H1 (cell line): ENCODE results near the gene MCF2L. TPM values are rescaled to one million over a fixed set of nuclear protein-coding genes. Genes with fewer than 3 reads are reported as not detected.

Source experiments
- CTCF ChIA-PET: fragments of 300-600 bp; sonication (Branson Sonifier 250); formaldehyde crosslinking; loops from one replicate; lab custom pipeline; 2021; ENCODE audit not compliant: partially characterized antibody; lab: Charles Lee
- POLR2A ChIA-PET: fragments of 300-600 bp; sonication (Branson Sonifier 250); formaldehyde crosslinking; loops from one replicate; lab custom pipeline; 2021; ENCODE audit warnings: inconsistent platforms; ENCODE audit not compliant: partially characterized antibody; lab: Charles Lee
- DNase-seq, 2 experiments: peaks; one replicate each; pipeline versions ENCODE4 v3.0.0 to v3.0.0-alpha.2; 2010 to 2022; ENCODE audit warnings: low spot score in 2 of 2, low read depth in 1 of 2, mixed read lengths in 1 of 2
- FAIRE-seq: peaks from 2 replicates; lab custom pipeline; 2011; peaks lifted over from hg19 to GRCh38; lab: Jason Lieb, UNC
- H2AFZ ChIP-seq: 2 replicates; pipeline ENCODE4 v1.8.1; 2012; ENCODE audit warnings: low read length, inconsistent platforms
- H2AK5ac ChIP-seq: 2 replicates; pipeline ENCODE4 v1.6.1; 2013; ENCODE audit warnings: low read depth, low read length
- H2BK120ac ChIP-seq: replicated peaks from 2 replicates; pipeline ENCODE3; 2013; ENCODE audit warnings: low read depth, low read length, inconsistent platforms
- H2BK12ac ChIP-seq: 2 replicates; pipeline ENCODE4 v1.6.1; 2013; ENCODE audit warnings: low read depth, low read length
- H2BK15ac ChIP-seq: 2 replicates; pipeline ENCODE4 v1.6.1; 2013; ENCODE audit warnings: low read length
- H2BK20ac ChIP-seq: 2 replicates; pipeline ENCODE4 v1.6.1; 2013; ENCODE audit warnings: low read length
- H2BK5ac ChIP-seq: 2 replicates; pipeline ENCODE4 v1.6.1; 2013; ENCODE audit warnings: low read depth, low read length
- H3K14ac ChIP-seq: 2 replicates; pipeline ENCODE4 v1.6.1; 2013; ENCODE audit warnings: inconsistent platforms; ENCODE audit not compliant: insufficient read length
- H3K18ac ChIP-seq: 2 replicates; pipeline ENCODE4 v1.6.1; 2013; ENCODE audit warnings: low read length; ENCODE audit errors: extremely low read depth
- H3K23ac ChIP-seq: 2 replicates; pipeline ENCODE4 v1.6.1; 2013; ENCODE audit warnings: inconsistent platforms; ENCODE audit not compliant: insufficient read length
- H3K23me2 ChIP-seq: 2 replicates; pipeline ENCODE4 v1.6.1; 2013; ENCODE audit warnings: low read depth, low read length
- H3K27ac ChIP-seq: 2 replicates; pipeline ENCODE4 v1.6.1; 2011; ENCODE audit warnings: low read depth, low read length, inconsistent platforms
- H3K27me3 ChIP-seq, 4 experiments: replicated peaks in 1 of 4; 1 replicate in 1 of 4; 2 replicates in 3 of 4; pipeline versions ENCODE4 v1.6.1 to v1.8.1; 2011 to 2013; ENCODE audit warnings: low read length in 3 of 4, mild to moderate bottlenecking in 3 of 4, inconsistent platforms in 2 of 4, mixed read lengths in 2 of 4, moderate library complexity in 1 of 4; ENCODE audit not compliant: control insufficient read depth in 3 of 4, insufficient read depth in 3 of 4; ENCODE audit errors: extremely low read depth in 1 of 4
- H3K36me3 ChIP-seq, 4 experiments: 2 replicates each; pipeline versions ENCODE4 v1.6.1 to v1.8.1; 2011 to 2013; ENCODE audit warnings: mild to moderate bottlenecking in 4 of 4, low read length in 3 of 4, moderate library complexity in 2 of 4, control low read depth in 1 of 4, inconsistent platforms in 1 of 4; ENCODE audit not compliant: insufficient read depth in 4 of 4, control insufficient read depth in 2 of 4
- H3K4ac ChIP-seq: replicated peaks from 2 replicates; pipeline ENCODE3; 2013; ENCODE audit warnings: low read length, low read depth, mixed read lengths, inconsistent platforms; ENCODE audit not compliant: insufficient read length
- H3K4me1 ChIP-seq, 4 experiments: replicated peaks in 1 of 4; 1 replicate in 1 of 4; 2 replicates in 3 of 4; pipeline versions ENCODE4 v1.6.1 to v1.8.1; 2011 to 2013; ENCODE audit warnings: low read length in 3 of 4, inconsistent platforms in 2 of 4, mixed read lengths in 1 of 4; ENCODE audit not compliant: insufficient read depth in 4 of 4, control insufficient read depth in 3 of 4
- H3K4me2 ChIP-seq, 2 experiments: 2 replicates each; pipeline versions ENCODE4 v1.6.1 to v1.8.1; 2011 to 2013; ENCODE audit warnings: low read depth in 2 of 2, low read length in 2 of 2, control low read depth in 1 of 2, inconsistent platforms in 1 of 2, mild to moderate bottlenecking in 1 of 2; ENCODE audit not compliant: insufficient read depth in 1 of 2
- H3K4me3 ChIP-seq, 4 experiments: fragments of 200-600, 300-600 bp in 1 of 4; sonication (generic), shearing (Covaris generic), sonication (Bioruptor Twin) in 1 of 4; 2 replicates each; pipeline versions ENCODE4 v1.5.1 to v1.8.1; 2011 to 2016; ENCODE audit warnings: low read length in 4 of 4, low read depth in 3 of 4, control low read depth in 2 of 4, inconsistent platforms in 2 of 4, mild to moderate bottlenecking in 2 of 4, mixed read lengths in 1 of 4, moderate library complexity in 1 of 4; ENCODE audit not compliant: insufficient read depth in 2 of 4; ENCODE audit errors: extremely low read depth in 1 of 4
- H3K56ac ChIP-seq: replicated peaks from 2 replicates; pipeline ENCODE3; 2013; ENCODE audit warnings: low read depth, mild to moderate bottlenecking, mixed read lengths, low read length, inconsistent platforms; ENCODE audit not compliant: insufficient read length
- H3K79me1 ChIP-seq: 2 replicates; pipeline ENCODE4 v1.6.1; 2013; ENCODE audit warnings: low read depth, low read length, control low read depth
- H3K79me2 ChIP-seq, 2 experiments: 2 replicates each; pipeline versions ENCODE4 v1.6.1 to v1.8.1; 2012 to 2013; ENCODE audit warnings: low read length in 2 of 2, mild to moderate bottlenecking in 2 of 2, inconsistent platforms in 1 of 2; ENCODE audit not compliant: insufficient read depth in 2 of 2, control insufficient read depth in 1 of 2
- H3K9ac ChIP-seq, 4 experiments: replicated peaks in 1 of 4; 1 replicate in 1 of 4; 2 replicates in 3 of 4; pipeline versions ENCODE4 v1.6.1 to v1.8.1; 2011 to 2013; ENCODE audit warnings: low read depth in 3 of 4, low read length in 3 of 4, control low read depth in 2 of 4, mild to moderate bottlenecking in 2 of 4, moderate library complexity in 2 of 4, inconsistent platforms in 1 of 4; ENCODE audit errors: extremely low read depth in 1 of 4
- H3K9me3 ChIP-seq, 2 experiments: 2 replicates each; pipeline versions ENCODE4 v1.6.1 to v1.8.1; 2012 to 2013; ENCODE audit warnings: mild to moderate bottlenecking in 2 of 2, moderate library complexity in 2 of 2, control low read depth in 1 of 2, inconsistent platforms in 1 of 2, low read depth in 1 of 2, low read length in 1 of 2, mixed read lengths in 1 of 2; ENCODE audit not compliant: insufficient read depth in 2 of 2
- H4K20me1 ChIP-seq, 2 experiments: replicated peaks in 1 of 2; 2 replicates each; pipeline versions ENCODE3 to v1.8.1; 2011 to 2013; ENCODE audit warnings: inconsistent platforms in 2 of 2, low read length in 2 of 2, mild to moderate bottlenecking in 1 of 2; ENCODE audit not compliant: insufficient read depth in 2 of 2, control insufficient read depth in 1 of 2
- H4K5ac ChIP-seq: 2 replicates; pipeline ENCODE4 v1.6.1; 2013; ENCODE audit warnings: low read length, low read depth, mixed read lengths, inconsistent platforms; ENCODE audit not compliant: insufficient read length
- H4K8ac ChIP-seq: 2 replicates; pipeline ENCODE4 v1.8.0; 2013; ENCODE audit warnings: mild to moderate bottlenecking, moderate library complexity, low read length, inconsistent platforms; ENCODE audit not compliant: insufficient read depth; ENCODE audit errors: extremely low read depth
- H4K91ac ChIP-seq: replicated peaks from 2 replicates; pipeline ENCODE3; 2013; ENCODE audit warnings: low read length, mixed read lengths, inconsistent platforms; ENCODE audit not compliant: insufficient read length
- CHD2 ChIP-seq: IDR thresholded peaks from 2 replicates; pipeline ENCODE4 v1.6.1; 2012; ENCODE audit warnings: low read length, improper control_type of control experiment
- EZH2 ChIP-seq: fragments of 200-600 bp; sonication (generic); IDR thresholded peaks from 2 replicates; pipeline ENCODE4 v1.7.1; 2012; ENCODE audit warnings: low read depth, mild to moderate bottlenecking, moderate library complexity, low read length, inconsistent platforms; ENCODE audit not compliant: severe bottlenecking
- GABPA ChIP-seq: IDR thresholded peaks from 2 replicates; pipeline ENCODE4 v1.6.1; 2011; ENCODE audit warnings: mild to moderate bottlenecking, low read length, moderate library complexity, borderline replicate concordance; ENCODE audit not compliant: insufficient read depth
- HDAC6 ChIP-seq: IDR thresholded peaks from one replicate; pipeline ENCODE4 v1.7.1; 2012; ENCODE audit warnings: low read depth, mild to moderate bottlenecking, inconsistent platforms, low read length, moderate library complexity
- POU5F1 ChIP-seq: IDR thresholded peaks from 2 replicates; pipeline ENCODE4 v1.6.1; 2011; ENCODE audit warnings: low read depth, mild to moderate bottlenecking, low read length, moderate library complexity
- RNF2 ChIP-seq: fragments of 200-900, 300-1000 bp; sonication (generic); IDR thresholded peaks from 2 replicates; pipeline ENCODE4 v1.7.1; 2016; ENCODE audit warnings: borderline replicate concordance, low read depth, mild to moderate bottlenecking, antibody characterized with exemption, low read length; ENCODE audit not compliant: poor library complexity, severe bottlenecking; ENCODE audit errors: missing control alignments
- SIX5 ChIP-seq: IDR thresholded peaks from 2 replicates; pipeline ENCODE4 v1.6.1; 2011; ENCODE audit warnings: mild to moderate bottlenecking, low read depth, low read length
- TAF7 ChIP-seq: optimal IDR thresholded peaks from 2 replicates; pipeline ENCODE3; 2011; ENCODE audit warnings: low read depth, mild to moderate bottlenecking, inconsistent platforms, low read length, moderate library complexity, borderline replicate concordance
- TCF12 ChIP-seq: IDR thresholded peaks from 2 replicates; pipeline ENCODE4 v1.6.1; 2011; ENCODE audit warnings: low read depth, mild to moderate bottlenecking, low read length
- ZNF274 ChIP-seq: IDR thresholded peaks from 2 replicates; pipeline ENCODE4 v1.7.0; 2012; ENCODE audit warnings: low read length, borderline replicate concordance; ENCODE audit errors: extremely low read depth
- WGBS, 2 experiments: shearing (Covaris generic) in 1 of 2; methylation state at CpG; one replicate each; pipeline versions ENCODE4 v1.1.6 to v1.1.7; 2013 to 2015; ENCODE audit warnings: low lambda C conversion rate in 2 of 2, mixed read lengths in 2 of 2, inconsistent platforms in 1 of 2, low coverage in 1 of 2, missing lambda C conversion rate in 1 of 2; ENCODE audit not compliant: insufficient replicate concordance in 2 of 2, insufficient coverage in 1 of 2, insufficient read length in 1 of 2; ENCODE audit errors: extremely low coverage in 1 of 2, missing lambda C conversion rate in 1 of 2; 5-methylcytosine and 5-hydroxymethylcytosine counted together
- polyA plus RNA-seq, 7 experiments: library from polyadenylated mRNA; depleted of rRNA in 3 of 7; stranded (reverse) in 5 of 7; unstranded in 2 of 7; fragments of >200 nt in 5 of 7; fragments of 200-250 nt in 2 of 7; gene quantifications; 1 replicate in 5 of 7; 2 replicates in 1 of 7; 4 replicates in 1 of 7; pipeline versions ENCODE4 v1.2.1 to v1.2.3, GENCODE V29; 2011 to 2013; ENCODE audit warnings: missing spikeins in 2 of 7, mixed read lengths in 2 of 7
- total RNA-seq: library from RNA; stranded (reverse); fragmentation: NEBNext Ultra II Directional; extraction: Animal tissue kit (Norgen Biotek cat#: 25700); gene quantifications from 2 replicates; pipeline ENCODE4 v1.2.1, GENCODE V29; 2021
- TF ChIP-seq, protein P1 (sequence below): IDR thresholded peaks from 2 replicates; pipeline ENCODE4 v1.6.1; 2011; ENCODE audit warnings: low read depth, mild to moderate bottlenecking, low read length; ENCODE audit not compliant: insufficient read depth

MCF2L gene
- total and polyA plus RNA-seq, 2 of the 8 experiments (the other 6 are each of a cell fraction or from before 2014, with no cell fraction given): 10.1 to 24.4 TPM

DNA sequence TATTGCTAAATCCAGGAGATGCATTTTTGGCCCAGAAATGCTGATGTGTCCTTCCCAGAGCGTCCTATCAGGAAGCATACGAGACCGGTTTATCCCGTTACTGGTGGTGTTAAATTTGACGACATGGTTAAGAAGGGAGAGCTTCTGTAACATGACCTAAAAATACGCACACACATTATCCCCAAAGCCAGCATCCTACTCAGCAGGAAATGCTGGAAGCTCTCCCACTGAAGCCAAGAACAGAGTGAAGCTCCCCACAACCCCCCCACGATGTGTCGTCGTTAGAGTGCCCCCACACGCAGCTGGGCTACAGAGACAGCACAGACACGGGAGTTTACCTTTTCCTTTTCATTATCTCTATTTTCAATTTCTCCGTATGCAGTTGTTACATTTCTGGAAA lies 45.1 kb upstream of the MCF2L start:
- POLR2A ChIA-PET: no interaction called here
- CTCF ChIA-PET: interaction anchor here (0.6 to 1.1 kb wide), 2 partner anchors 17 to 21 kb away, joined by 3 read pairs; no protein-coding TSS in a partner anchor
- no peak for FAIRE-seq
- TF ChIP-seq CHD2 (no peak), POU5F1 (no peak), HDAC6 (no peak), SIX5 (no peak), GABPA (no peak), TAF7 (no peak), RNF2 (no peak), ZNF274 (no peak), EZH2 (no peak), TCF12 (no peak)
- TF ChIP-seq, protein P1, sequence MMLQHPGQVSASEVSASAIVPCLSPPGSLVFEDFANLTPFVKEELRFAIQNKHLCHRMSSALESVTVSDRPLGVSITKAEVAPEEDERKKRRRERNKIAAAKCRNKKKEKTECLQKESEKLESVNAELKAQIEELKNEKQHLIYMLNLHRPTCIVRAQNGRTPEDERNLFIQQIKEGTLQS: no peak

More for the DNA sequence above, 45.1 kb upstream of the MCF2L start:
- Histone ChIP-seq H3K27me3 (no peaks in the 10 kb centered on the region), H3K4ac (no peak overlapping the region), H2AK5ac (no peak overlapping the region), H3K4me3 (no peak overlapping the region), H3K4me2 (no peak overlapping the region), H2BK15ac (no peak overlapping the region), H2AFZ (no peak overlapping the region), H3K36me3 (no peaks in the 10 kb centered on the region), H3K23ac (no peak overlapping the region), H4K91ac (no peak overlapping the region), H2BK20ac (no peak overlapping the region), H2BK120ac (no peak overlapping the region), H4K8ac (no peak overlapping the region), H3K4me1 (peaks cover 2 to 8% (median 4%) of the 10 kb centered on the region in 4 experiments; a peak in 6 of 7 replicates), H3K18ac (no peak overlapping the region), H2BK12ac (no peak overlapping the region), H3K27ac (no peak overlapping the region), H3K79me1 (peaks cover 2% of the 10 kb centered on the region; the same call in 1 of the 2 replicates), H3K79me2 (no peaks in the 10 kb centered on the region), H3K9ac (no peak overlapping the region), H4K20me1 (peaks cover 0 to 1% of the 10 kb centered on the region in 2 experiments), H3K23me2 (no peaks in the 10 kb centered on the region), H3K14ac (no peak overlapping the region), H2BK5ac (no peak overlapping the region), H4K5ac (no peak overlapping the region), H3K9me3 (peaks cover 4 to 10% of the 10 kb centered on the region in 2 experiments), H3K56ac (no peak overlapping the region)
- no peak for DNase-seq
- 96% methylated on average over 12 of the region's 12 CpGs; no CpG with 5 or more reads in 1 of the 2 experiments for whole genome bisulfite sequencing, 2 experiments
